Measurements from ENCODE around the gene BCL2A1.

DNA sequence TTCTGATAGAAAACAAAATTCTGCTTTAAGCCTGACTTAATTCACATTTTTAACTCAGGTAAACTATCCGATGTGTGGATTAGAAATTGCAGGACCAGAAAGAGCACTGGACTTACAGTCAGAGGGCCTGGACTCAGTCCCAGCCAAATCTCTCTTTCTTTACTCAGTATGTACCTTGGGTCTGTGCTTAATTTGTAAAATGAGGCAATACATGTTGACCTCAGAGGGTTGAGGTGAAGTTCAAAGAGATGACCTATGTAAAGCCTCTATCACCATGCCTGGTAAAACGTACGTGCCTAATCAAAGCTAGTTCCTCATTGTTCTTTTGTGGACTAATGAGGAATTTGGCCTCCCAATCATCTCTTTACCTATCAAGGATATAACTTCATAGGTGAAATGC lies 1.9 kb upstream of the BCL2A1 start:
- no peak for TF ChIP-seq CTCF (IDR thresholded peaks at IDR 0.05)
- no peak for TF ChIP-seq EP300 (IDR thresholded peaks at IDR 0.05)
- TF ChIP-seq POLR2A (IDR thresholded peaks at IDR 0.05; ENCODE audit: low read depth): no peak
